Stimulated activated CD8-positive, alpha-beta memory T cell treated with anti-CD3 and anti-CD28 coated beads, Interleukin-12 subunit alpha, Interleukin-12 subunit beta, amount 100 ng/mL, for 4 hours (primary cell): Measurements from ENCODE around the gene MORN2.
"Not testable (repeated sequence)": the region's sequence is repeated elsewhere in the genome, so short reads cannot be mapped to it uniquely, and the experiment has no call there.

Source experiments
- DNase-seq: peaks from one replicate; pipeline ENCODE4 v3.0.0-alpha.2; 2020; ENCODE audit warnings: low read depth

The MORN2 gene

GRCh38 chr2:38875576-38876367, at the start of gene MORN2, which contains the start of gene DHX57:
Gene MORN2, plus strand, starts transcription at chr2:38875976.
Gene DHX57, minus strand, starts transcription at chr2:38875934. Its CDS starts 7,529 bp downstream, at chr2:38868405.
- peak; percentile 62 for DNase-seq

GRCh38 chr2:38827539-38828145, 48.1 kb upstream of the MORN2 start:
- DNase-seq, result not testable (repeated sequence)

- no peak for DNase-seq
Observed at GRCh38 chr2:38828460-38828859, 47.3 kb upstream of the MORN2 start.

GRCh38 chr2:38829971-38830370, 45.8 kb upstream of the MORN2 start:
- no peak for DNase-seq

GRCh38 chr2:38830526-38831159, 45.1 kb upstream of the MORN2 start:
- no peak for DNase-seq

GRCh38 chr2:38835015-38835601, 40.7 kb upstream of the MORN2 start:
- DNase-seq, result no peak

GRCh38 chr2:38835990-38836389, 39.8 kb upstream of the MORN2 start:
- DNase-seq, result no peak

- no peak for DNase-seq
Observed at GRCh38 chr2:38836791-38837190, 39.0 kb upstream of the MORN2 start.

GRCh38 chr2:38850045-38850444, 25.7 kb upstream of the MORN2 start:
- DNase-seq, result no peak

GRCh38 chr2:38856165-38856564, 19.6 kb upstream of the MORN2 start:
- DNase-seq, result no peak

GRCh38 chr2:38862476-38862875, 13.3 kb upstream of the MORN2 start:
- no peak for DNase-seq

GRCh38 chr2:38863061-38863695, 12.6 kb upstream of the MORN2 start:
- DNase-seq, result no peak

GRCh38 chr2:38866773-38867443, 8.9 kb upstream of the MORN2 start:
- DNase-seq, result no peak

GRCh38 chr2:38871432-38871831, 4.3 kb upstream of the MORN2 start:
- no peak for DNase-seq

GRCh38 chr2:38873763-38874162, 2.0 kb upstream of the MORN2 start:
- no peak for DNase-seq

GRCh38 chr2:38875227-38875575, 575 bp upstream of the MORN2 start:
- no peak for DNase-seq

- no peak for DNase-seq
Observed at GRCh38 chr2:38876407-38876806, 631 bp downstream of the MORN2 start.

GRCh38 chr2:38886063-38886462, 10.3 kb downstream of the MORN2 start:
- DNase-seq, result no peak

- no peak for DNase-seq
Observed at GRCh38 chr2:38887347-38887746, 11.6 kb downstream of the MORN2 start.

GRCh38 chr2:38887902-38888554, 12.3 kb downstream of the MORN2 start:
- no peak for DNase-seq

- DNase-seq, result no peak
Observed at GRCh38 chr2:38889045-38889444, 13.3 kb downstream of the MORN2 start.
